ENCODE measurements around the gene C6orf89. TPM values are rescaled to one million over a fixed set of nuclear protein-coding genes. Genes with fewer than 3 reads are reported as not detected.
"Not testable (repeated sequence)": the region's sequence is repeated elsewhere in the genome, so short reads cannot be mapped to it uniquely, and the experiment has no call there.

The C6orf89 gene
- polyA plus RNA-seq, 1 donor, result 30.6 TPM

DNA sequence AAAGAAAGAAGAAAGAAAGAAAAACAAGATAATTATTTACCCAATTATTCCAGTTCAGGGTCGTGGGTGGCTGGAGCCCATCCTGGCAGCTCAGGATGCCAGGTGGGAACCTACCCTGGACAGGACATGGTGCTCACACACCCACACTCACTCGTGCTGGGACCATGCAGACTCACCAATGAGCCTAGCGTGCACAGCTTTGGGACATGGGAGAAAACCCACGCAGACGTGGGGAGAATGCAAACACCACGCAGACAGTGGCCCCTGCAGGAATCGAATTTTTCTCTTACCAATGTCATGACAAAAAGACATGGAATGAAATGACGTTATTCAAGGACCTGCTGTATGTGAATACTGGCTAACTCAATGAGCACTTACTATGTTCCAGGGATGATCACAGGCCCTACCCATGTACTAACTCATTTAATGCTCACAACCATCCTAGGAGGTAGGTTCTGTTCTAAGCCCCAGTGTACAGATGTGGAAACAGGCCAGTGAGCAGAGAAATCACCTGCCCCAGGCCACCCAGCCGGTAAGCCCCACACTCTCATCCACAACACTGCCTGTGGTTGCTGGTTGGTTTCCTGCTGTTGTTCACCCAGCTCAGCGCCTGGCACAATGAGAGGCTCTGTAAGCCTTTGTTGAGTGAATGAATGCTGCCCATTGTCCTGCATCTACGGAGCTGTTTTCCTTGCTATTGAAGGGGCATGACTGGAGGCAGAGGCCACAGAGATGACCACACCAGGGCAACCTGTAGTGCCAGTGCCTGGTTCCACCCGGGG is 62.0 kb downstream of the C6orf89 start:
- DNase-seq (ENCODE audit: low read depth), result no peak

DNA sequence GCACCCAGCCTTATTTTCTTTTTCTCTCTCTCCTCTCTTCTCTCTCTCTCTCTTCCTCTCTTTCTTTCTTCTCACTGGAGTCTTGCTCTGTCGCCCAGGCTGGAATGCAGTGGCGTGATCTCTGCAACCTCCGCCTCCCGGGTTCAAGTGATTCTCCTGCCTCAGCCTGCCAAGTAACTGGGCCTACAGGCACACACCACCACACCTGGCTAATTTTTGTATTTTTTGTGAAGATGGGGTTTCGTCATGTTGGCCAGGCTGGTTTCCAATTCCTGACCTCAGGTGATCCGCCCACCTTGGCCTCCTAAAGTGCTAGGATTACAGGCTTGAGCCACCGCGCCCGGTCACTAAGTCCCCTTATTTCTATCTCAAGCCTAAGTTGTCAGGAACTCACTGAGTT is 63.3 kb downstream of the C6orf89 start:
- DNase-seq (ENCODE audit: low read depth), result not testable (repeated sequence)

DNA sequence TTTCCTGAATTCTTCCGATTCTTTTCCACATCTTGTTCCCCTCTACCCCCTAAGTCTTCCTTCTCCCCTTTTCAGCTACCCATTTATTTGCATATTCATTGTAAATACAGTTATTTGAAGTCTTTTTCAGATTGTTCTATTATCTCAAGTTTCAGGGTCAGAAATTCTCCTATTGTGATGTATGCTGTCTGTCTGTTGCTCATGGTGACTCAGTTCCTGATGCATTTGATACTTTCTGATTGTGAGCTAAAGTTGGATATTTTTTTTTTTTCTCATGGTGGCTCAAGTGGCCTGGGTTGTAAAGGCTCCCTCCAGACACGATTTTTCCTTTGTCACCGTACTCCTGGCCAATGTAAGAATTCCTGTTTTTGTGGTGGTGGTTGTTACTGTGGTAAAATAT is 63.9 kb downstream of the C6orf89 start:
- DNase-seq (ENCODE audit: low read depth), result no peak

DNA sequence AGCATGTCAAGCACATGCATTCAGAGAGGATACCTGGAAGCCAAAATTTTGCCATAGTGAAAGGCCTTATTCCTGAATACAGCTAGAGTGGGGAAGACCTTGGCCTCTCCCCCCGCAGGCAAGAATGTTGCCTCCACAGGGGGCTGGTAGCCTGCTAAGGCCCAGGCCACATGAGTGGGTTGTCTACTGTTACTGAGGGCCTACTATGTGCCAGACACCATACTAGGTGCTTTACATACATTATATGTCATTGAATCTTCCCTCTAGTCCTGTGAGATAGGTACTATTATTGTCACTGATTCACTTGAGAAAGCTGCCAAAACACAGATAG is 68.1 kb downstream of the C6orf89 start:
- no peak for DNase-seq (ENCODE audit: low read depth)

- DNase-seq (ENCODE audit: low read depth), result no peak
These were observed 68.6 kb downstream of the C6orf89 start, which contains the start of gene PI16 for GRCh38 chr6:36954262-36954931. PI16 (plus strand) TSS chr6:36954738; CDS start chr6:36954761, 23 bp downstream.

DNA sequence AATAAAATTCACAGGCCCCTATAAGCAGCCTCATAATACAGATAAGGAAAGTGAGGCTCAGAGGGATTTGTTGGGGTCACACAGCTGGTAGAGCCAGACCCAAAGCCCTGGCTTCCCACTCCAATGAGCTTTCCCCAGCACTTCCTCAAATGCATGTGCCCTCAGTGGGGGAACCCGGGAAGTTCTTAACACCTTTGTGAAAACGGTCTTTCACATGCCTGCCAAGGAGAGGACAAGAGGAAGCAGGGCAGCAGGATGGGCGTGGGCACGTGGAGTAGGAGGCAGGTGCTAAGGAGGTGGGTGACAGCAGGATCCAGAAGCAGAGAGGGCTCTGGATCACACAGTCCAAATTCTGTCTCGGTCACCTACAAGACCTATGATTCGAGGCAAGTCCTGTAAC is 69.4 kb downstream of the C6orf89 start:
- no peak for DNase-seq (ENCODE audit: low read depth)

DNA sequence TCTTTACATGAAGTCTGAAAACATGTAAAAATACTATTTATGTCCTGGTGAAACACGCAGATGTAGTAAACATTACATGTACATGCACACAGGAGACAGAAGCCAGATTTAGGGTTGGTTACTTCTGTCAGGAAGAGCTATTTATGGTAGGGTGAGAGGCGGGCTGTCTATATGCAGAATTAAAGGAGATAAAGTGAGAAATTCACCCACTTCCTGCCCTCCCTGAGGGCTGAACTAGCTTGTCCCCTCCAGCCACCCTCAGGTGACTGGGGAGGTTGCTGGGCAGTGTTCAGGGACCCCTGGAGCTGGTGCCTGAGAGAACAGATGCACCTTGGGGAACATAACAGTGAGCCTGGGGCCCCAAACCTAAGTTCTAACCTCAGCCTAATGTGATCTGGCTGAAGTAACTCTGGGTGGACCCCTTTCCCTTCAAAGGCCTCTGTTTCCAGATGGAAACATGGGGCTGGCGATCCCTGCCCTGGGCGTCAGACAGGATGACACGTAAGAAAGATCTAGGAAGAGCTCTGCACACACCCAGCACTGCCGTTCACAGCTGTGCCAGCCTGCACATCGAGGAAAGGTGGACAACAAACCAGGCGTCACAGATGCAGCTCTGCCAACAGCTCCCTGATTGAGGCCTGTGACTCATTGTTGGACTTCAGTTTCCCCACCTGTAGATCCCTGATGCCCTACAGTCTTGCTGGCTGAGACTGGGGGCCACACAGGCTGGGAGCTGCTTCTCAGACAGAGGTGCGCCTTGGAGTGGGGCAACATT is 70.1 kb downstream of the C6orf89 start:
- no peak for DNase-seq (ENCODE audit: low read depth)

DNA sequence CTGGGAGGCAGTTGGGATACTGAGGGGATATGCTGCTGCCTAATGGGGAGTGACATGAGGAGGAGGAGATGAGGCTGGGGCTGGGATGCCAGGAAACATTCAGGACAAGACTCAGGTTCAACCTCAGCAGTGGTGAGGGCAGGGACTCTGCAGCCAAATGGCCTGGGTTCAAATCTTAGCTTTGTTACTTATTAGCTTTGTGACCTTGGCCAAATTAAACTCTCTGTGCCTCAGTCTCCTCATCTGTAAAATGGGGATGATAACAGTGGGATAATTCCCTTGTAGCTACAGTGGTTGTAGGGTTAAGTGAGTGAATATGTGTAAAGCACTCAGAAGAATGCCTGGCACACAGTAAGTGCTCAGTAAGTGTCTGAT is 70.7 kb downstream of the C6orf89 start:
- DNase-seq (ENCODE audit: low read depth), result no peak

DNA sequence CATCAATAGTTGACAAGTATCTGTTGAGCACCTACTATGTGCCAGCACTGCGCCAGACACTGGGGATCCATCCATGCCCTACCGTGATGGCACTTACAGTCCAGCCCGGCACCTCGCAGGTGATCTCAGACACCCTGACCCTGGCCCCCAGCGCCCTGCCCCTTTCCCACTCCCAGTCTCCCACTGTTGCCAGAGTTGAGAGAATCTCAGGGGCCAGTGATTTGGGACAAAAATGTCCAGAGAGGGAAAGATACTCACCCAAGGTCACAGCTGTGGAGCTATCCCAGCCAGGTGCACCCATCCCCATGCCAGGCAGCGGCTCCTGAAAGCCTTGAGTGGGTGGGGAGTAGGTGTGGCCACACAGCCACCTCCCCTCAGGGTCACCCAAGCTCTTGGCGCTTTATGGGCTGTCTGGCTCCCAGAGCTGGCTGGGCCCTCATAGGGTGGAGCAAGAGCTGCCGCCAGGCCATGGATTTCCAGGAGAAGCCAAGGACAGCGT is 72.1 kb downstream of the C6orf89 start:
- no peak for DNase-seq (ENCODE audit: low read depth)

DNA sequence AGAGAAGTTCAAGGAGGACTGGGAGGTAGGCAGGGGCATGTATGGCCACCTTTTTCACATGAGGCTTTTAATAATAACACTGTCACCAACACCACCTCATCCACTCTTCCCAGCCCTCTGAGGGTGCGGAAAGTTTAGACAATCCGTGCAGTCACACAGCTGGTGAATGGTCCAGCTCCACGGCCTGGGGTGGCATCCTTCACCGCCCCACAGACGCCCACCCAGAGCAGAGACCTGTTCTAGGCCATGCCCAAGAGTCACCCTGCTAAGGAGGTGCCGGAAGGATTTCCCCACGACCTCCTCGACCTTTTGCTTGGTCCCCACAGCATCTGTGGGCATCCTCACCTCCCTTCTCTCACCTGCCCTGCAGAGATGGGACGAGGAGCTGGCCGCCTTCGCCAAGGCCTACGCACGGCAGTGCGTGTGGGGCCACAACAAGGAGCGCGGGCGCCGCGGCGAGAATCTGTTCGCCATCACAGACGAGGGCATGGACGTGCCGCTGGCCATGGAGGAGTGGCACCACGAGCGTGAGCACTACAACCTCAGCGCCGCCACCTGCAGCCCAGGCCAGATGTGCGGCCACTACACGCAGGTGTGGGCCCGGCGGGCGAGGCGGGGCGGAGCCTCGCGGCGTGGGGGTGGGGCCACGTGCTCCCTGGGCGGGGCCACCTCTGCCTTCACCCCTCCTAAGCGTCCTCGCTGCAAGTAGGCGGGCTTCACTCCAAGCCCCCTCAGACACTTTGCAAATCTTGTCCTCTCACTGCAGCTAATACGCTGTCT is 73.2 kb downstream of the C6orf89 start:
- no peak for DNase-seq (ENCODE audit: low read depth)

GRCh38 chr6:36959555-36960250 is 74.0 kb downstream of the C6orf89 start:
- no peak for DNase-seq (ENCODE audit: low read depth)

DNA sequence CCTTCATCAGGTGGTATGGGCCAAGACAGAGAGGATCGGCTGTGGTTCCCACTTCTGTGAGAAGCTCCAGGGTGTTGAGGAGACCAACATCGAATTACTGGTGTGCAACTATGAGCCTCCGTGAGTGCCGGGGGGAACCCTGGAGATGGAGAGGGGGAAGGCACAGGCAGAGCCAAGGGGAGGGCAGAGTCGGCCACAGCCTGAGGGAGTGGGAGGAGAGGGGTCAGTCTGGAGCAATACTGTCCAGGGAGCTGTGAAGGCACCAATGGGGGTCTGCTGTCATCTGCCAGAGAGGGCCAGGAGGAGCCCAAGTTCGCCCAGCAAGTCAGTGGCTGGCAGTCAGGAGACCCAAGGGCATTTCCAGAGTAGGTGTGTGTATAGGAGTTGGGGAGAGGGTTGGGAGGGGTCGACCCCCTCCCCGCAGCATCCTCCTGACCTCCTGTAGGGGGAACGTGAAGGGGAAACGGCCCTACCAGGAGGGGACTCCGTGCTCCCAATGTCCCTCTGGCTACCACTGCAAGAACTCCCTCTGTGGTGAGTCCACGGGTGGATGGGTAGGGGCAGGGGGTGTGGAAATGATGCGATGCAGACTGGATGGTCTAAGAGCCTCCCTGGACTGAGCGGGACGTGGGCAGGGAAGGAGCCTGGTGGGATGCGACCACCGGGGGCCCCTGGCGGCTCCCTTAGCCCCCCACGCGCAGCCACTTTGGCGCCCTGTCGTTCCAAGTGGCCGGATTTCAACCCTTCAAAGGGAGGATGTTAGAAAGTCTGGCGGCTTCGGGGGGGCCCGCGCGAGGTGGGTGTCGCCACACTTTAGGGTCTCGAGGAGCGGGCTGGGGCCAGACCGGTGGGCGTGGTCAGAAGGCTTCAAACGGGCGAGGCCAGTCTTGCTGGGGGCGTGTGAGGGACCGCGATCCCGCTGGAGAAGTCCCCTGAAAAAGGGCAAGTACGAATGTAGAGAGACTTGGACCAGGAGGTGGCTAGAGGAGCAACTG is 76.0 kb downstream of the C6orf89 start:
- no peak for DNase-seq (ENCODE audit: low read depth)

GRCh38 chr6:36962874-36963273 is 77.1 kb downstream of the C6orf89 start:
- no peak for DNase-seq (ENCODE audit: low read depth)

- no peak for DNase-seq (ENCODE audit: low read depth)
These were observed 77.9 kb downstream of the C6orf89 start for GRCh38 chr6:36963451-36964290.

DNA sequence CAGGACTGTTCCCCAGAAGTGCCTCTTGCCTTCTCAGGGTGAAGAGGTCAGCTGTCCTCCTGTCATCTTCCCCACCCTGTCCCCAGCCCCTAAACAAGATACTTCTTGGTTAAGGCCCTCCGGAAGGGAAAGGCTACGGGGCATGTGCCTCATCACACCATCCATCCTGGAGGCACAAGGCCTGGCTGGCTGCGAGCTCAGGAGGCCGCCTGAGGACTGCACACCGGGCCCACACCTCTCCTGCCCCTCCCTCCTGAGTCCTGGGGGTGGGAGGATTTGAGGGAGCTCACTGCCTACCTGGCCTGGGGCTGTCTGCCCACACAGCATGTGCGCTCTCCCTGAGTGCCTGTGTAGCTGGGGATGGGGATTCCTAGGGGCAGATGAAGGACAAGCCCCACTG is 78.6 kb downstream of the C6orf89 start:
- no peak for DNase-seq (ENCODE audit: low read depth)

DNA sequence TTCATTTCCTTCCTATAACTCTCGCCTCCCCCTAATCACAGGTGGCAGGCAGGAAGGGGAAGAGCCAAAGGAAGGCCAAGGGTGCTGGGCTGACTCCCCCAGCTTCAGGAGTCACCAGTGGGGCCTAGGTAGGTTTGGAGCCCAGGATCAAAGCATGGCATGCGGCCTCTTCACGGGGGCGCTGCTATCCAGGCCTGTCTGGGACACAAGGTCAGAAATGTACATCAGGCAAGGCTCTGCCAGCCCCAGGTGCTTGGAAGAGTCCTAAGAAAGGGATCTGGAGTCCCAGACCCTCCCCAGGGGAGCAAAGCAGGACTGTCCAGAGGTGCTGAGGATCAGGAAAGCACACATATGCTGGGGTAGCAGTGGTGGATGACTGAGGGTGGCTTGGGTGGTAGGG is 79.2 kb downstream of the C6orf89 start:
- no peak for DNase-seq (ENCODE audit: low read depth)

- no peak for DNase-seq (ENCODE audit: low read depth)
These were observed 81.5 kb downstream of the C6orf89 start for GRCh38 chr6:36967301-36967700.

DNA sequence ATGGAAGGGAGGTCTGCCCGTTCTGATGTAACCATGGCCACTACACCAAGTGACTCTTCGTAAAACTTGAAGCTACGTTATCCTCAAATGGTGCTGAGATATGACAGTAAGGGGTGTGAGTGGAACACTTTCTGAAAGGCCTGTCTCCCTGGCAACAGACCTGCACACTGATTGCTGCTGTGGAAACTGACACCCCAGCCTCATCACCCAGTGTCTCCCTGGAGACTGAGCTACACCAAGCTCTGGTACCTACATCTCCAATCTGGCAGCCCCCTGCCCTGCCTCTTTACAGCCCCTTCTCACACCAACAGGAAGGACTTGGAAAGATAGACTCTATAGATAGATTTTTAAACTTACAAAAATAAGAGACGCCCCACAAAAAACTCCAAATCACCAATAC is 82.0 kb downstream of the C6orf89 start:
- no peak for DNase-seq (ENCODE audit: low read depth)

All from forelimb muscle (tissue), 1 donor.